HepG2 (cell line): ENCODE measurements around the gene NDUFB8. TPM values are rescaled to one million over a fixed set of nuclear protein-coding genes. Genes with fewer than 3 reads are reported as not detected.

Experiments used
- ATF7-NPFF ChIP-seq: sonication (generic); formaldehyde crosslinking; IDR thresholded peaks from 2 replicates; pipeline ENCODE4 v1.8.1; 2023; ENCODE audit warnings: mild to moderate bottlenecking, low read depth, missing genetic modification reagents, moderate library complexity
- CENPBD1 ChIP-seq: sonication (generic); formaldehyde crosslinking; IDR thresholded peaks from 2 replicates; pipeline ENCODE4 v1.8.0; 2022; ENCODE audit warnings: missing genetic modification reagents, low read depth, mild to moderate bottlenecking, borderline replicate concordance
- CTCF ChIP-seq: sonication (generic); formaldehyde crosslinking; IDR thresholded peaks from 2 replicates; pipeline ENCODE4 v1.5.0; 2020; ENCODE audit warnings: mild to moderate bottlenecking, missing genetic modification reagents, moderate library complexity
- FOXA1 ChIP-seq, 2 experiments: fragments of 450-650 bp in 1 of 2; sonication (generic) in 1 of 2; formaldehyde crosslinking in 1 of 2; IDR thresholded peaks; 2 replicates each; pipeline versions ENCODE4 v1.4.0 to v1.6.1; 2016 to 2020; ENCODE audit warnings: missing genetic modification reagents in 1 of 2
- GATAD1 ChIP-seq: IDR thresholded peaks from 2 replicates; pipeline ENCODE4 v1.6.1; 2016; ENCODE audit warnings: missing genetic modification reagents, missing compliant biosample characterization
- ISX ChIP-seq: sonication (generic); formaldehyde crosslinking; conservative IDR thresholded peaks from 2 replicates; pipeline ENCODE4 v1.5.0; 2020; ENCODE audit warnings: missing genetic modification reagents
- KAT7 ChIP-seq: IDR thresholded peaks from 2 replicates; pipeline ENCODE4 v1.6.1; 2018; ENCODE audit warnings: borderline replicate concordance, missing compliant biosample characterization
- MEIS1 ChIP-seq: sonication (generic); formaldehyde crosslinking; IDR thresholded peaks from 2 replicates; pipeline ENCODE4 v1.9.0; 2021; ENCODE audit warnings: mild to moderate bottlenecking, missing genetic modification reagents, moderate library complexity, borderline replicate concordance
- NFKB2 ChIP-seq: sonication (generic); formaldehyde crosslinking; IDR thresholded peaks from 2 replicates; pipeline ENCODE4 v1.4.0; 2020; ENCODE audit warnings: missing genetic modification reagents, borderline replicate concordance
- SNAPC2 ChIP-seq: sonication (generic); formaldehyde crosslinking; IDR thresholded peaks from 2 replicates; pipeline ENCODE4 v1.8.1; 2022; ENCODE audit warnings: mild to moderate bottlenecking, missing genetic modification reagents
- TAF1 ChIP-seq: sonication (generic); formaldehyde crosslinking; IDR thresholded peaks from 2 replicates; pipeline ENCODE4 v1.4.0; 2020; ENCODE audit warnings: missing genetic modification reagents
- TBX2 ChIP-seq: sonication (generic); formaldehyde crosslinking; IDR thresholded peaks from 2 replicates; pipeline ENCODE4 v1.5.0; 2020; ENCODE audit warnings: missing genetic modification reagents, mild to moderate bottlenecking, borderline replicate concordance
- THAP9 ChIP-seq: sonication (generic); formaldehyde crosslinking; IDR thresholded peaks from 2 replicates; pipeline ENCODE4; 2020; ENCODE audit warnings: missing genetic modification reagents, mild to moderate bottlenecking, borderline replicate concordance
- YEATS4 ChIP-seq: sonication (generic); formaldehyde crosslinking; IDR thresholded peaks from 2 replicates; pipeline ENCODE4 v1.4.0; 2020; ENCODE audit warnings: missing genetic modification reagents, borderline replicate concordance
- ZEB1 ChIP-seq: IDR thresholded peaks from 2 replicates; pipeline ENCODE4 v1.6.1; 2012; ENCODE audit warnings: mild to moderate bottlenecking, low read depth, inconsistent platforms; ENCODE audit not compliant: insufficient replicate concordance
- ZNF501 ChIP-seq: sonication (generic); formaldehyde crosslinking; IDR thresholded peaks from 2 replicates; pipeline ENCODE4 v1.5.1; 2020; ENCODE audit warnings: mild to moderate bottlenecking, moderate library complexity, missing genetic modification reagents
- ZNF563 ChIP-seq: sonication (generic); formaldehyde crosslinking; IDR thresholded peaks from 2 replicates; pipeline ENCODE4 v1.8.0; 2022; ENCODE audit warnings: mild to moderate bottlenecking, moderate library complexity, missing genetic modification reagents
- ZNF607 ChIP-seq: sonication (generic); formaldehyde crosslinking; IDR thresholded peaks from 2 replicates; pipeline ENCODE4 v1.5.1; 2020; ENCODE audit warnings: missing genetic modification reagents, mild to moderate bottlenecking, borderline replicate concordance
- ZNF737 ChIP-seq: sonication (generic); formaldehyde crosslinking; IDR thresholded peaks from 2 replicates; pipeline ENCODE4 v1.5.0; 2020; ENCODE audit warnings: missing genetic modification reagents, mild to moderate bottlenecking, borderline replicate concordance
- ZXDC ChIP-seq: sonication (generic); formaldehyde crosslinking; IDR thresholded peaks from 2 replicates; pipeline ENCODE4 v1.5.0; 2020; ENCODE audit warnings: mild to moderate bottlenecking, missing genetic modification reagents
- polyA plus RNA-seq, 8 experiments: library from polyadenylated mRNA; depleted of rRNA in 3 of 8; stranded (reverse) in 7 of 8; unstranded in 1 of 8; fragments of >200 nt; fragmentation: Illumina TruSeq in 4 of 8; extraction: Trizol in 4 of 8; gene quantifications; 2 replicates each; pipeline versions ENCODE4 v1.2.1 to v1.2.3, GENCODE V29; 2011 to 2016; ENCODE audit warnings: low read depth in 4 of 8, missing spikeins in 1 of 8, mixed read lengths in 1 of 8; ENCODE audit not compliant: insufficient read depth in 1 of 8
- total RNA-seq, 5 experiments: library from RNA; depleted of rRNA; stranded (reverse); fragments of >200 nt; fragmentation: Illumina TruSeq; extraction: Trizol; gene quantifications; 2 replicates each; pipeline ENCODE4 v1.2.3, GENCODE V29; 2016; ENCODE audit warnings: low read depth in 1 of 5

NDUFB8 gene
- total and polyA plus RNA-seq, 2 of the 13 experiments (the other 11 are each of a cell fraction or from before 2014, with no cell fraction given): 210 to 216 TPM

GRCh38 chr10:100529475-100530298 lies at the start of gene NDUFB8 (continued):
- peak; percentile 80; the same call in 1 of the 2 replicates for TF ChIP-seq ZXDC (CRISPR knock-in tag)
- peak; percentile 63; the same call in 1 of the 2 replicates for TF ChIP-seq ZNF737 (CRISPR knock-in tag)
- TF ChIP-seq YEATS4 (CRISPR knock-in tag): peak; percentile 63; the same call in 1 of the 2 replicates
- TF ChIP-seq CENPBD1 (CRISPR knock-in tag): no peak
- TF ChIP-seq THAP9 (CRISPR knock-in tag): no peak; the same call in 1 of the 2 replicates
- TF ChIP-seq KAT7 (CRISPR knock-in tag): peak; percentile 67; the same call in 1 of the 2 replicates
- TF ChIP-seq TBX2 (CRISPR knock-in tag): peak; percentile 69; the same call in 1 of the 2 replicates
- TF ChIP-seq ZNF501 (CRISPR knock-in tag): peak; percentile 86
- peak; percentile 69; the same call in 1 of the 2 replicates for TF ChIP-seq NFKB2
- peak; percentile 91; the same call in 1 of the 2 replicates for TF ChIP-seq SNAPC2 (CRISPR knock-in tag)
- TF ChIP-seq TAF1 (CRISPR knock-in tag): peak; percentile 88
- TF ChIP-seq ZEB1: no peak
- TF ChIP-seq ATF7-NPFF: peak; percentile 59; the same call in 1 of the 2 replicates
- no peak for TF ChIP-seq MEIS1 (CRISPR knock-in tag)
- peak; percentile 35; the same call in 1 of the 2 replicates for TF ChIP-seq ZNF607 (CRISPR knock-in tag)
- 0 out of 2 replicates have a peak, but pooled peaks have one; percentile 10 for TF ChIP-seq CTCF
- peak; percentile 86 for TF ChIP-seq GATAD1 (CRISPR knock-in tag)
- no peak for TF ChIP-seq ISX (CRISPR knock-in tag)
- TF ChIP-seq ZNF563: no peak
- no peak for TF ChIP-seq FOXA1 (IDR thresholded peaks at IDR 0.05)
- no peak for TF ChIP-seq FOXA1 (CRISPR knock-in tag; IDR thresholded peaks at IDR 0.05)
